ENCODE results near the gene FAM53C. TPM values are rescaled to one million over a fixed set of nuclear protein-coding genes. Genes with fewer than 3 reads are reported as not detected.

Gene FAM53C
- total RNA-seq, 1 experiment from 2014 or later, result 36.4 TPM

DNA sequence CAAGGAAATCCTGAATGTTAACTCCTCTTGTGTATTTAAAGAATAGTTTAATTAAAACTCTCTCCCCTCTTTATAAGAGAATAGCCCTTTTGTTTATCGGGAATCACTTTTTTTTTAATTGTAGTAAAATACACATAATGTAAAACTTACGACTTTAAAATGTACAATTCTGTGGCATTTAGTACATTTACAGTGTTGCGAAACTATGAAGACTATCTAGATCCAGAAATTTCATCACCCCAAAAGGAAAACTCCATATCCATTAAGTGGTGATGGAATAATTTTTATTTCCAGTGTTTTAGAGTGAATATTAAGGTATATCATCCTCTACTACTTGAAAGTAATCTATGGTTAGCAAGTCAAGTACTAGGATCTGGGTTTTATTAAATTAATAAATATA, 51.3 kb downstream of the FAM53C start:
- Histone ChIP-seq H3K4me3 (replicated peaks in 1 of 2; ENCODE audit: low read depth in 1 of 2, low read length in 2 of 2) (no peak overlapping the region), H3K79me2 (ENCODE audit: insufficient read depth, low read length) (no peaks in the 10 kb centered on the region), H3K4me1 (ENCODE audit: control insufficient read depth in 1 of 2, insufficient read depth in 2 of 2, low read length in 2 of 2) (no peaks in the 10 kb centered on the region), H3K27me3 (ENCODE audit: insufficient read depth, low read length) (no peaks in the 10 kb centered on the region), H3K9me2 (ENCODE audit: insufficient read depth) (no peaks in the 10 kb centered on the region), H2AFZ (ENCODE audit: low read depth, low read length, poor library complexity, severe bottlenecking) (no peak overlapping the region), H3K36me3 (ENCODE audit: control insufficient read depth in 1 of 2, insufficient read depth in 2 of 2, low read length in 2 of 2) (peaks cover 22 to 49% of the 10 kb centered on the region in 2 experiments; a peak in 3 of 4 replicates), H3K27ac (ENCODE audit: low read depth, low read length) (no peak overlapping the region), H4K20me1 (ENCODE audit: insufficient read depth) (no peaks in the 10 kb centered on the region), H3K4me2 (ENCODE audit: low read length) (no peak overlapping the region), H3K9me3 (ENCODE audit: control insufficient read depth in 1 of 2, insufficient read depth in 1 of 2, low read depth in 1 of 2, low read length in 2 of 2) (no peaks in the 10 kb centered on the region), H3K9ac (ENCODE audit: low read length) (no peak overlapping the region)
- CTCF ChIA-PET, result no interaction called here
- POLR2A ChIA-PET, result no interaction called here
- intact Hi-C loops (cut with micrococcal nuclease), result no loop called here
- BruUV-seq (replicated peaks), result no TSS peak
- RAD21 ChIA-PET (ENCODE audit: low non-redundant PET in 1 of 2, low total read pairs in 2 of 2, uncharacterized antibody in 2 of 2, unreplicated experiment in 2 of 2), result no interaction called here
- no peak for ATAC-seq
- no peak for TF ChIP-seq CBX3 (IDR thresholded peaks at IDR 0.05; ENCODE audit: low read depth)
- TF ChIP-seq ZFX (IDR thresholded peaks at IDR 0.05), result no peak
- TF ChIP-seq RAD21 (IDR thresholded peaks at IDR 0.05; ENCODE audit: low read depth), result no peak
- no peak for TF ChIP-seq YY1 (IDR thresholded peaks at IDR 0.05; ENCODE audit: extremely low read depth, insufficient replicate concordance, low read depth, low read length)
- TF ChIP-seq, protein P1, sequence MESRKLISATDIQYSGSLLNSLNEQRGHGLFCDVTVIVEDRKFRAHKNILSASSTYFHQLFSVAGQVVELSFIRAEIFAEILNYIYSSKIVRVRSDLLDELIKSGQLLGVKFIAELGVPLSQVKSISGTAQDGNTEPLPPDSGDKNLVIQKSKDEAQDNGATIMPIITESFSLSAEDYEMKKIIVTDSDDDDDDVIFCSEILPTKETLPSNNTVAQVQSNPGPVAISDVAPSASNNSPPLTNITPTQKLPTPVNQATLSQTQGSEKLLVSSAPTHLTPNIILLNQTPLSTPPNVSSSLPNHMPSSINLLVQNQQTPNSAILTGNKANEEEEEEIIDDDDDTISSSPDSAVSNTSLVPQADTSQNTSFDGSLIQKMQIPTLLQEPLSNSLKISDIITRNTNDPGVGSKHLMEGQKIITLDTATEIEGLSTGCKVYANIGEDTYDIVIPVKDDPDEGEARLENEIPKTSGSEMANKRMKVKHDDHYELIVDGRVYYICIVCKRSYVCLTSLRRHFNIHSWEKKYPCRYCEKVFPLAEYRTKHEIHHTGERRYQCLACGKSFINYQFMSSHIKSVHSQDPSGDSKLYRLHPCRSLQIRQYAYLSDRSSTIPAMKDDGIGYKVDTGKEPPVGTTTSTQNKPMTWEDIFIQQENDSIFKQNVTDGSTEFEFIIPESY (IDR thresholded peaks at IDR 0.05; ENCODE audit: extremely low read depth, insufficient replicate concordance, low read length), result no peak
- TF ChIP-seq EGR1 (IDR thresholded peaks at IDR 0.05; ENCODE audit: low read depth), result no peak
- no peak for TF ChIP-seq SRF (IDR thresholded peaks at IDR 0.05; ENCODE audit: low read depth)
- TF ChIP-seq, protein P2, sequence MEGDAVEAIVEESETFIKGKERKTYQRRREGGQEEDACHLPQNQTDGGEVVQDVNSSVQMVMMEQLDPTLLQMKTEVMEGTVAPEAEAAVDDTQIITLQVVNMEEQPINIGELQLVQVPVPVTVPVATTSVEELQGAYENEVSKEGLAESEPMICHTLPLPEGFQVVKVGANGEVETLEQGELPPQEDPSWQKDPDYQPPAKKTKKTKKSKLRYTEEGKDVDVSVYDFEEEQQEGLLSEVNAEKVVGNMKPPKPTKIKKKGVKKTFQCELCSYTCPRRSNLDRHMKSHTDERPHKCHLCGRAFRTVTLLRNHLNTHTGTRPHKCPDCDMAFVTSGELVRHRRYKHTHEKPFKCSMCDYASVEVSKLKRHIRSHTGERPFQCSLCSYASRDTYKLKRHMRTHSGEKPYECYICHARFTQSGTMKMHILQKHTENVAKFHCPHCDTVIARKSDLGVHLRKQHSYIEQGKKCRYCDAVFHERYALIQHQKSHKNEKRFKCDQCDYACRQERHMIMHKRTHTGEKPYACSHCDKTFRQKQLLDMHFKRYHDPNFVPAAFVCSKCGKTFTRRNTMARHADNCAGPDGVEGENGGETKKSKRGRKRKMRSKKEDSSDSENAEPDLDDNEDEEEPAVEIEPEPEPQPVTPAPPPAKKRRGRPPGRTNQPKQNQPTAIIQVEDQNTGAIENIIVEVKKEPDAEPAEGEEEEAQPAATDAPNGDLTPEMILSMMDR (IDR thresholded peaks at IDR 0.05 in 2 of 3, conservative IDR thresholded peaks at IDR 0.05 in 1 of 3; ENCODE audit: borderline replicate concordance in 1 of 3, insufficient read depth in 1 of 3, low read depth in 2 of 3, low read length in 2 of 3), result no peak
- no peak for TF ChIP-seq ZNF274 (IDR thresholded peaks at IDR 0.05; ENCODE audit: low read depth, low read length)
- TF ChIP-seq SP1 (IDR thresholded peaks at IDR 0.05; ENCODE audit: low read depth), result no peak
- TF ChIP-seq, protein P3, sequence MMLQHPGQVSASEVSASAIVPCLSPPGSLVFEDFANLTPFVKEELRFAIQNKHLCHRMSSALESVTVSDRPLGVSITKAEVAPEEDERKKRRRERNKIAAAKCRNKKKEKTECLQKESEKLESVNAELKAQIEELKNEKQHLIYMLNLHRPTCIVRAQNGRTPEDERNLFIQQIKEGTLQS (IDR thresholded peaks at IDR 0.05), result no peak
- no peak for TF ChIP-seq POLR2A (IDR thresholded peaks at IDR 0.05; ENCODE audit: borderline replicate concordance, extremely low read depth, insufficient read depth, insufficient read length)
- TF ChIP-seq, protein P4, sequence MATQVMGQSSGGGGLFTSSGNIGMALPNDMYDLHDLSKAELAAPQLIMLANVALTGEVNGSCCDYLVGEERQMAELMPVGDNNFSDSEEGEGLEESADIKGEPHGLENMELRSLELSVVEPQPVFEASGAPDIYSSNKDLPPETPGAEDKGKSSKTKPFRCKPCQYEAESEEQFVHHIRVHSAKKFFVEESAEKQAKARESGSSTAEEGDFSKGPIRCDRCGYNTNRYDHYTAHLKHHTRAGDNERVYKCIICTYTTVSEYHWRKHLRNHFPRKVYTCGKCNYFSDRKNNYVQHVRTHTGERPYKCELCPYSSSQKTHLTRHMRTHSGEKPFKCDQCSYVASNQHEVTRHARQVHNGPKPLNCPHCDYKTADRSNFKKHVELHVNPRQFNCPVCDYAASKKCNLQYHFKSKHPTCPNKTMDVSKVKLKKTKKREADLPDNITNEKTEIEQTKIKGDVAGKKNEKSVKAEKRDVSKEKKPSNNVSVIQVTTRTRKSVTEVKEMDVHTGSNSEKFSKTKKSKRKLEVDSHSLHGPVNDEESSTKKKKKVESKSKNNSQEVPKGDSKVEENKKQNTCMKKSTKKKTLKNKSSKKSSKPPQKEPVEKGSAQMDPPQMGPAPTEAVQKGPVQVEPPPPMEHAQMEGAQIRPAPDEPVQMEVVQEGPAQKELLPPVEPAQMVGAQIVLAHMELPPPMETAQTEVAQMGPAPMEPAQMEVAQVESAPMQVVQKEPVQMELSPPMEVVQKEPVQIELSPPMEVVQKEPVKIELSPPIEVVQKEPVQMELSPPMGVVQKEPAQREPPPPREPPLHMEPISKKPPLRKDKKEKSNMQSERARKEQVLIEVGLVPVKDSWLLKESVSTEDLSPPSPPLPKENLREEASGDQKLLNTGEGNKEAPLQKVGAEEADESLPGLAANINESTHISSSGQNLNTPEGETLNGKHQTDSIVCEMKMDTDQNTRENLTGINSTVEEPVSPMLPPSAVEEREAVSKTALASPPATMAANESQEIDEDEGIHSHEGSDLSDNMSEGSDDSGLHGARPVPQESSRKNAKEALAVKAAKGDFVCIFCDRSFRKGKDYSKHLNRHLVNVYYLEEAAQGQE (IDR thresholded peaks at IDR 0.05; ENCODE audit: low read depth), result no peak
- TF ChIP-seq FOSL1 (IDR thresholded peaks at IDR 0.05; ENCODE audit: low read depth), result no peak
- TF ChIP-seq EZH2phosphoT487 (IDR thresholded peaks at IDR 0.05; ENCODE audit: borderline replicate concordance), result no peak
- TF ChIP-seq SIN3A (IDR thresholded peaks at IDR 0.05; ENCODE audit: low read depth), result no peak
- TF ChIP-seq TCF7L2 (IDR thresholded peaks at IDR 0.05; ENCODE audit: borderline replicate concordance, extremely low read depth, insufficient read depth, insufficient read length), result no peak
- TF ChIP-seq JUND (IDR thresholded peaks at IDR 0.05), result no peak
- no peak for TF ChIP-seq ELF1 (IDR thresholded peaks at IDR 0.05; ENCODE audit: borderline replicate concordance, low read depth)
- DNase-seq (ENCODE audit: low read depth, low spot score), result no peak
